Ovary (tissue), 3 donors: ENCODE results near the gene TMEM240.
"Not testable (repeated sequence)": the region's sequence is repeated elsewhere in the genome, so short reads cannot be mapped to it uniquely, and the experiment has no call there.

Source experiments
- CTCF ChIP-seq, 3 donors: fragments of 450-650 bp in 2 of 3; fragments of 200-600 bp in 1 of 3; IDR thresholded peaks; one replicate each; pipeline versions ENCODE4 v1.5.1 to v1.8.0; 2016 to 2022; ENCODE audit warnings: antibody characterized with exemption in 3 of 3, mild to moderate bottlenecking in 1 of 3
- EP300 ChIP-seq: sonication (generic); formaldehyde crosslinking; IDR thresholded peaks from one replicate; pipeline ENCODE4 v1.6.1; 2017; ENCODE audit warnings: antibody characterized with exemption
- POLR2A ChIP-seq: fragments of 450-650 bp; IDR thresholded peaks from one replicate; pipeline ENCODE4 v1.6.1; 2017; ENCODE audit warnings: antibody characterized with exemption, mild to moderate bottlenecking, moderate library complexity
- donor health status: DM: no; HTN: no; CAD: no.

GRCh38 chr1:1519805-1520505 is 20.5 kb downstream of the TMEM240 start:
- not testable (repeated sequence) for TF ChIP-seq POLR2A; EP300; CTCF (IDR thresholded peaks at IDR 0.05)
